ENCODE measurements around the gene AHDC1. TPM values are rescaled to one million over a fixed set of nuclear protein-coding genes. Genes with fewer than 3 reads are reported as not detected.
"Not testable (repeated sequence)": the region's sequence is repeated elsewhere in the genome, so short reads cannot be mapped to it uniquely, and the experiment has no call there.

Gene AHDC1
- total and polyA plus RNA-seq, 2 experiments from 2014 or later = 3.9 to 5.3 TPM

GRCh38 chr1:27630859-27631491, 27.0 kb upstream of the AHDC1 start:
- Histone ChIP-seq H3K4me1 (ENCODE audit: insufficient read depth) (no peaks in the 10 kb centered on the region), H3K79me2 (ENCODE audit: insufficient read depth) (no peaks in the 10 kb centered on the region), H3K4me3 (no peak overlapping the region), H3K9ac (no peak overlapping the region), H3K9me2 (ENCODE audit: insufficient read depth) (no peaks in the 10 kb centered on the region), H2AFZ (peak overlapping the region; percentile 50; the same call in 1 of the 2 replicates), H3F3A (ENCODE audit: insufficient read depth) (no peaks in the 10 kb centered on the region), H4K20me1 (ENCODE audit: insufficient read depth) (no peaks in the 10 kb centered on the region), H3K27ac (no peak overlapping the region), H3K36me3 (ENCODE audit: low read depth) (no peaks in the 10 kb centered on the region), H3K9me3 (ENCODE audit: low read depth) (no peaks in the 10 kb centered on the region), H3K27me3 (replicated peaks; ENCODE audit: insufficient read depth) (no peaks in the 10 kb centered on the region), H3K4me2 (ENCODE audit: unreplicated experiment) (no peak overlapping the region)
- DNase-seq = no peak
- TF ChIP-seq EZH2phosphoT487 (IDR thresholded peaks at IDR 0.05; ENCODE audit: insufficient read depth, low read depth) (no peak), EZH2 (IDR thresholded peaks at IDR 0.05; ENCODE audit: insufficient read depth, poor library complexity, severe bottlenecking) (no peak)
- in situ Hi-C loops (cut with MboI) = no loop called here
- 47 to 52% methylated on average over 5 of the region's 5 CpGs for WGBS, 2 experiments (ENCODE audit: low coverage in 1 of 2, low lambda C conversion rate in 2 of 2, missing lambda C conversion rate in 2 of 2)

- no peaks in the 10 kb centered on the region for H3K36me3 ChIP-seq (ENCODE audit: low read depth)
- 81 to 89% methylated on average over 3 of the region's 3 CpGs for WGBS, 2 experiments (ENCODE audit: low coverage in 1 of 2, low lambda C conversion rate in 2 of 2, missing lambda C conversion rate in 2 of 2)
- no peaks in the 10 kb centered on the region for H3K27me3 ChIP-seq (replicated peaks; ENCODE audit: insufficient read depth)
- no peak for DNase-seq
- H3K9me3 ChIP-seq (ENCODE audit: low read depth) = no peaks in the 10 kb centered on the region
- no peak overlapping the region for H3K4me2 ChIP-seq (ENCODE audit: unreplicated experiment)
- no peak overlapping the region for H2AFZ ChIP-seq
- H3K4me3 ChIP-seq = no peak overlapping the region
- in situ Hi-C loops (cut with MboI) = no loop called here
- H3F3A ChIP-seq (ENCODE audit: insufficient read depth) = no peaks in the 10 kb centered on the region
- H4K20me1 ChIP-seq (ENCODE audit: insufficient read depth) = no peaks in the 10 kb centered on the region
- H3K4me1 ChIP-seq (ENCODE audit: insufficient read depth) = no peaks in the 10 kb centered on the region
- no peak for TF ChIP-seq EZH2phosphoT487 (IDR thresholded peaks at IDR 0.05; ENCODE audit: insufficient read depth, low read depth)
- TF ChIP-seq EZH2 (IDR thresholded peaks at IDR 0.05; ENCODE audit: insufficient read depth, poor library complexity, severe bottlenecking) = no peak
- no peaks in the 10 kb centered on the region for H3K79me2 ChIP-seq (ENCODE audit: insufficient read depth)
- H3K9ac ChIP-seq = no peak overlapping the region
- no peak overlapping the region for H3K27ac ChIP-seq
- no peaks in the 10 kb centered on the region for H3K9me2 ChIP-seq (ENCODE audit: insufficient read depth)
These were observed 24.8 kb upstream of the AHDC1 start for GRCh38 chr1:27628712-27629111.

DNA sequence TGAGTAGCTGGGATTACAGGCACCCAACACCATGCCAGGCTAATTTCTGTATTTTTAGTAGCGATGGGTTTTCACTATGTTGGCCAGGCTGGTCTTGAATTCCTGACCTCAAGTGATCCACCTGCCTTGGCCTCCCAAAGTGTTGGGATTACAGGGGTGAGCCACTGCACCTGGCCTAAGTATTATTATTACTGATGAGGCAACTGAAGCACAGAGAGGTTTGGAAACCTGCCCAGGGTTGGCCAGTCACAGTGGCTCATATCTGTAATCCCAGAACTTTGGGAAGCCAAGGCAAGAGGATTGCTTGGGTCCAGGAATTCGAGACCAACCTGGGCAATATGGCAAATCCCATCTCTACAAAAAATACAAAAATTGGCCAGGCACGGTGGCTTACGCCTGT, 23.8 kb upstream of the AHDC1 start:
- H4K20me1 ChIP-seq (ENCODE audit: insufficient read depth); H3K4me2 ChIP-seq (ENCODE audit: unreplicated experiment); in situ Hi-C loops (cut with MboI); H3K9me3 ChIP-seq (ENCODE audit: low read depth); H3F3A ChIP-seq (ENCODE audit: insufficient read depth); H3K79me2 ChIP-seq (ENCODE audit: insufficient read depth); H3K27ac ChIP-seq; H2AFZ ChIP-seq; H3K4me1 ChIP-seq (ENCODE audit: insufficient read depth); H3K9me2 ChIP-seq (ENCODE audit: insufficient read depth); H3K36me3 ChIP-seq (ENCODE audit: low read depth); H3K9ac ChIP-seq; H3K27me3 ChIP-seq (replicated peaks; ENCODE audit: insufficient read depth); H3K4me3 ChIP-seq: not testable (repeated sequence)
- peak; percentile 42 for DNase-seq
- 71 to 85% methylated on average over 4 of the region's 4 CpGs for WGBS, 2 experiments (ENCODE audit: low coverage in 1 of 2, low lambda C conversion rate in 2 of 2, missing lambda C conversion rate in 2 of 2)

GRCh38 chr1:27627061-27627460, 23.1 kb upstream of the AHDC1 start:
- no peak for DNase-seq
- WGBS, 2 experiments (ENCODE audit: low coverage in 1 of 2, low lambda C conversion rate in 2 of 2, missing lambda C conversion rate in 2 of 2) = 85 to 87% methylated on average over 5 of the region's 5 CpGs
- Histone ChIP-seq H3K27ac (no peak overlapping the region), H3K9me3 (ENCODE audit: low read depth) (no peaks in the 10 kb centered on the region), H3K4me2 (ENCODE audit: unreplicated experiment) (no peak overlapping the region), H4K20me1 (ENCODE audit: insufficient read depth) (no peaks in the 10 kb centered on the region), H3K4me3 (no peak overlapping the region), H3F3A (ENCODE audit: insufficient read depth) (no peaks in the 10 kb centered on the region), H3K4me1 (ENCODE audit: insufficient read depth) (no peaks in the 10 kb centered on the region), H3K36me3 (ENCODE audit: low read depth) (no peaks in the 10 kb centered on the region), H3K9me2 (ENCODE audit: insufficient read depth) (no peaks in the 10 kb centered on the region), H2AFZ (no peak overlapping the region), H3K27me3 (replicated peaks; ENCODE audit: insufficient read depth) (no peaks in the 10 kb centered on the region), H3K9ac (no peak overlapping the region), H3K79me2 (ENCODE audit: insufficient read depth) (no peaks in the 10 kb centered on the region)
- TF ChIP-seq EZH2phosphoT487 (IDR thresholded peaks at IDR 0.05; ENCODE audit: insufficient read depth, low read depth) (no peak), EZH2 (IDR thresholded peaks at IDR 0.05; ENCODE audit: insufficient read depth, poor library complexity, severe bottlenecking) (no peak)
- in situ Hi-C loops (cut with MboI) = no loop called here
